C1 segment of cervical spinal cord (tissue), 14 donors: ENCODE results near the gene EPGN.

Source experiments
- DNase-seq, 14 donors: peaks; one replicate each; lab custom pipeline; 2025; lab: John Stamatoyannopoulos, UW

EPGN gene

GRCh38 chr4:74309223-74309622 is 953 bp downstream of the EPGN start:
- DNase-seq: no peak

- peak in 1 of 14 donors; percentile 6 for DNase-seq
These were observed 3.5 kb downstream of the EPGN start for GRCh38 chr4:74311696-74312313.

GRCh38 chr4:74314329-74314728 is 6.1 kb downstream of the EPGN start:
- no peak for DNase-seq

- no peak for DNase-seq
These were observed 6.7 kb downstream of the EPGN start for GRCh38 chr4:74314944-74315343.

GRCh38 chr4:74315376-74315775 is 7.1 kb downstream of the EPGN start:
- no peak for DNase-seq

GRCh38 chr4:74316397-74316796 is 8.1 kb downstream of the EPGN start:
- no peak for DNase-seq

GRCh38 chr4:74317616-74318246 is 9.5 kb downstream of the EPGN start:
- DNase-seq: no peak

GRCh38 chr4:74318276-74318675 is 10.0 kb downstream of the EPGN start:
- no peak for DNase-seq

- no peak for DNase-seq
These were observed 11.2 kb downstream of the EPGN start for GRCh38 chr4:74319470-74319869.

GRCh38 chr4:74320559-74321118 is 12.4 kb downstream of the EPGN start:
- DNase-seq: peak in 1 of 14 donors; percentile 4

- no peak for DNase-seq
These were observed 14.0 kb downstream of the EPGN start for GRCh38 chr4:74322301-74322700.

- no peak for DNase-seq
These were observed 15.4 kb downstream of the EPGN start for GRCh38 chr4:74323663-74324062.

GRCh38 chr4:74324262-74324661 is 16.0 kb downstream of the EPGN start:
- DNase-seq: no peak

GRCh38 chr4:74325886-74326285 is 17.6 kb downstream of the EPGN start:
- no peak for DNase-seq

GRCh38 chr4:74327762-74328161 is 19.5 kb downstream of the EPGN start:
- no peak for DNase-seq

GRCh38 chr4:74328501-74328900 is 20.2 kb downstream of the EPGN start:
- no peak for DNase-seq

GRCh38 chr4:74329307-74329706 is 21.0 kb downstream of the EPGN start:
- DNase-seq: no peak

- DNase-seq: no peak
These were observed 22.1 kb downstream of the EPGN start for GRCh38 chr4:74330295-74330750.

- DNase-seq: no peak
These were observed 23.0 kb downstream of the EPGN start for GRCh38 chr4:74331252-74331651.

GRCh38 chr4:74331944-74332343 is 23.7 kb downstream of the EPGN start:
- DNase-seq: no peak

GRCh38 chr4:74334636-74335035 is 26.4 kb downstream of the EPGN start:
- no peak for DNase-seq

- DNase-seq: no peak
These were observed 27.2 kb downstream of the EPGN start for GRCh38 chr4:74335341-74336021.
